SK-N-DZ (cell line): ENCODE data around the gene TMEM87B.

ENCODE experiments used
- DNase-seq: peaks from one replicate; pipeline ENCODE4 v3.0.0-alpha.2; 2015; ENCODE audit warnings: low spot score

TMEM87B gene

DNA sequence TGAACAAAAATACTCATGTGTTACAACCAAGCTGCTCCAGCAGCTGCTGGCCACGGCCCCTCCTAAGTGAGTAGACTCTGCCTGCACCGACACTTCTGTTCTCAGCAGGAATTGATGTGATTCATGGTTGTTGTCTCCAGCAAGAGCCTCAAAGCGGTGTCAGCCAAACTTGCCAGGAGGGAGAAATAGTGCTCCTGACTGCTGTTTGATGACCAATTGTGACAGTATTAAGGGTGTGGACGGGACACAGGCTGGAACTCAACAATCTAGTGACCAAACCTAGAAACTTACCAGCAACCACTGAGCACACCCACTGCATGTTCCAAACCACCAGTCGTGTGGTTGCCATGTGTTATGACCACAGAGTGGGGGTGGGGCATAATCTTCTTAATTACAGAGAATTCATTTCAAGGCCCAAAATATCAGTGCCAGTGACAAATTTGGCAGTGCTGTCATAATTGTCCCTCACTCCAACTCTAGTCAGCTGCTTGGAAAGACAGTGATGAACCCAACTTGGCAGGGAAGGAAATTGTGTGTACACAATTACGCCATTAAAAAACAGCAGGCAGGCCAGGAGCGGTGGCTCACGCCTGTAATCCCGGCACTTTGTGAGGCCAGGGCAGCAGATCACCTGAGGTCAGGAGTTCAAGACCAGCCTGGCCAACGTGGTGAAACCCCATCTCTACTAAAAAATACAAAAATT is 113.5 kb downstream of the TMEM87B start:
- DNase-seq: no peak
